CD14-positive monocyte (primary cell): ENCODE measurements around the gene CUX1. TPM values are rescaled to one million over a fixed set of nuclear protein-coding genes. Genes with fewer than 3 reads are reported as not detected.

ENCODE experiments used
- DNase-seq, 3 donors: peaks; one replicate each; pipeline ENCODE4 v3.0.0-alpha.2; 2011 to 2022
- H2AFZ ChIP-seq: 2 replicates; pipeline ENCODE4 v1.6.0; 2012; ENCODE audit warnings: mild to moderate bottlenecking, low read depth, low read length, inconsistent platforms; ENCODE audit not compliant: insufficient read depth, poor library complexity, severe bottlenecking
- H3K27ac ChIP-seq, 2 donors: 1 replicate in 1 of 2; 2 replicates in 1 of 2; pipeline ENCODE4 v1.5.1; 2012 to 2013; ENCODE audit warnings: low read length in 2 of 2, control low read depth in 1 of 2, inconsistent platforms in 1 of 2, low read depth in 1 of 2, mild to moderate bottlenecking in 1 of 2
- H3K27me3 ChIP-seq, 2 donors: one replicate each; pipeline versions ENCODE4 v1.6.0 to v1.6.1; 2011 to 2013; ENCODE audit warnings: low read length in 2 of 2; ENCODE audit not compliant: control insufficient read depth in 2 of 2, insufficient read depth in 2 of 2
- H3K36me3 ChIP-seq, 2 donors: replicated peaks in 1 of 2; 1 replicate in 1 of 2; 2 replicates in 1 of 2; pipeline versions ENCODE4 v1.5.1 to v1.6.1; 2012 to 2013; ENCODE audit warnings: low read length in 2 of 2, control low read depth in 1 of 2, inconsistent platforms in 1 of 2, mild to moderate bottlenecking in 1 of 2; ENCODE audit not compliant: insufficient read depth in 2 of 2, control insufficient read depth in 1 of 2
- H3K4me1 ChIP-seq, 2 donors: 1 replicate in 1 of 2; 2 replicates in 1 of 2; pipeline versions ENCODE4 v1.5.1 to v1.6.1; 2012 to 2013; ENCODE audit warnings: low read length in 2 of 2, control low read depth in 1 of 2, inconsistent platforms in 1 of 2, mild to moderate bottlenecking in 1 of 2, moderate library complexity in 1 of 2; ENCODE audit not compliant: insufficient read depth in 2 of 2, control insufficient read depth in 1 of 2
- H3K4me2 ChIP-seq: replicated peaks from 2 replicates; pipeline ENCODE3; 2012; ENCODE audit warnings: low read length, moderate library complexity, mild to moderate bottlenecking; ENCODE audit not compliant: poor library complexity, severe bottlenecking; ENCODE audit errors: extremely low read depth
- H3K4me3 ChIP-seq, 3 experiments: fragments of 200-600 bp in 1 of 3; sonication (generic) in 1 of 3; replicated peaks in 1 of 3; 1 replicate in 2 of 3; 2 replicates in 1 of 3; pipeline ENCODE4 v1.5.1; 2011 to 2013; ENCODE audit warnings: low read length in 3 of 3, mild to moderate bottlenecking in 3 of 3, control low read depth in 2 of 3, low read depth in 2 of 3, inconsistent platforms in 1 of 3, moderate library complexity in 1 of 3
- H3K79me2 ChIP-seq: 2 replicates; pipeline ENCODE4 v1.6.0; 2012; ENCODE audit warnings: mild to moderate bottlenecking, control low read depth, inconsistent platforms, low read length, moderate library complexity; ENCODE audit not compliant: insufficient read depth
- H3K9ac ChIP-seq: 2 replicates; pipeline ENCODE4 v1.6.0; 2017; ENCODE audit warnings: low read length, mild to moderate bottlenecking; ENCODE audit not compliant: insufficient read depth, poor library complexity, severe bottlenecking
- H3K9me3 ChIP-seq, 2 donors: replicated peaks in 1 of 2; 1 replicate in 1 of 2; 2 replicates in 1 of 2; pipeline versions ENCODE4 v1.5.1 to v1.6.1; 2012 to 2013; ENCODE audit warnings: low read length in 2 of 2, control low read depth in 1 of 2; ENCODE audit not compliant: control insufficient read depth in 1 of 2, insufficient read depth in 1 of 2
- H4K20me1 ChIP-seq: 2 replicates; pipeline ENCODE4 v1.6.0; 2012; ENCODE audit warnings: mild to moderate bottlenecking, low read length, control low read depth, moderate library complexity; ENCODE audit not compliant: insufficient read depth
- H3K27ac Mint-ChIP-seq, 7 donors: one replicate each; pipeline ENCODE4 v1.8.0; 2020; ENCODE audit warnings: mild to moderate bottlenecking in 7 of 7, mixed read lengths in 7 of 7, moderate library complexity in 6 of 7, inconsistent platforms in 2 of 7
- H3K27me3 Mint-ChIP-seq, 3 donors: one replicate each; pipeline ENCODE4 v1.8.0; 2021 to 2022; ENCODE audit warnings: low read depth in 3 of 3, mild to moderate bottlenecking in 3 of 3, mixed read lengths in 3 of 3, moderate library complexity in 3 of 3, inconsistent platforms in 1 of 3
- H3K36me3 Mint-ChIP-seq, 2 donors: one replicate each; pipeline ENCODE4 v1.8.0; 2020; ENCODE audit warnings: mixed read lengths in 2 of 2, inconsistent platforms in 1 of 2, mild to moderate bottlenecking in 1 of 2
- H3K4me1 Mint-ChIP-seq: one replicate; pipeline ENCODE4 v1.8.0; 2020; ENCODE audit warnings: mild to moderate bottlenecking, mixed read lengths
- H3K4me3 Mint-ChIP-seq, 2 donors: one replicate each; pipeline ENCODE4 v1.8.0; 2020; ENCODE audit warnings: mild to moderate bottlenecking in 2 of 2, mixed read lengths in 2 of 2, moderate library complexity in 1 of 2
- H3K9me3 Mint-ChIP-seq, 7 donors: one replicate each; pipeline ENCODE4 v1.8.0; 2020 to 2022; ENCODE audit warnings: mixed read lengths in 7 of 7, mild to moderate bottlenecking in 6 of 7, moderate library complexity in 6 of 7, inconsistent platforms in 2 of 7
- WGBS: methylation state at CpG from one replicate; pipeline ENCODE4 v1.1.5; 2013; ENCODE audit warnings: missing lambda C conversion rate; ENCODE audit not compliant: insufficient coverage; 5-methylcytosine and 5-hydroxymethylcytosine counted together
- intact Hi-C, 2 donors: fragments of 100-400 bp; cut with micrococcal nuclease; formaldehyde crosslinking; loops; one replicate each; pipeline versions ENCODE4 v1.15.0 to v1.15.1; 2023
- polyA plus RNA-seq, 3 donors: library from polyadenylated mRNA; depleted of rRNA in 1 of 3; unstranded in 2 of 3; stranded (reverse) in 1 of 3; fragments of 300-500 nt in 2 of 3; fragments of >200 nt in 1 of 3; fragmentation: Illumina TruSeq in 2 of 3; gene quantifications; 1 replicate in 2 of 3; 2 replicates in 1 of 3; pipeline ENCODE4 v1.2.3, GENCODE V29; 2012 to 2021
- TF ChIP-seq, protein P1 (sequence below): fragments of 200-600 bp; IDR thresholded peaks from one replicate; pipeline ENCODE4 v1.8.0; 2022; ENCODE audit warnings: antibody characterized with exemption, mild to moderate bottlenecking

CUX1 gene
- polyA plus RNA-seq, 3 donors = 17.6 to 38.0 (median 28.0) TPM

DNA sequence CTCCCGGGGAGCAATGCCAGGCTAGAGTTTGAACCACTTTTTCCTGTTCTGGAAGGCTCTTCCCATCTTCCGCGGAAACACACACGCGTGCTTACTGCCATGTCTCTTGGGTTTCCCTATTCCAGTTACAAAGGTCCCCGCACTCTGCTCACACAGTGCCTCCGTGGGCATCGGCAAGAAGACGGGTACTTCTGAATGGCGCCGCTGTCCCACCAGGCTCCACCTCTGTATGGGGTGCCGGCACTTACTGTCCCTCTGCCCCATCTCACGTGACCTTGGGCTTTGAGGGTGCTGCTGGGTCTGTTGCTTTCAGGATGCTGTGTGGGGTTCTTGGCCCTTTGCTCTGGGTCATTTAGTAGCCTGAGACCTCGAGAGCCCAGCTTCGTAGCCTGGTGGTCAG lies 298.5 kb downstream of the CUX1 start:
- H3K27me3 ChIP-seq = no peaks in the 10 kb centered on the region
- peaks cover 0 to 2% (median 0%) of the 10 kb centered on the region in 3 donors for H3K27me3 Mint-ChIP-seq
- peaks cover 4% of the 10 kb centered on the region in 2 donors for H3K4me1 ChIP-seq
- H3K4me3 ChIP-seq = no peak overlapping the region
- H3K36me3 ChIP-seq = peaks cover 71 to 92% of the 10 kb centered on the region in 2 donors
- TF ChIP-seq, protein P1, sequence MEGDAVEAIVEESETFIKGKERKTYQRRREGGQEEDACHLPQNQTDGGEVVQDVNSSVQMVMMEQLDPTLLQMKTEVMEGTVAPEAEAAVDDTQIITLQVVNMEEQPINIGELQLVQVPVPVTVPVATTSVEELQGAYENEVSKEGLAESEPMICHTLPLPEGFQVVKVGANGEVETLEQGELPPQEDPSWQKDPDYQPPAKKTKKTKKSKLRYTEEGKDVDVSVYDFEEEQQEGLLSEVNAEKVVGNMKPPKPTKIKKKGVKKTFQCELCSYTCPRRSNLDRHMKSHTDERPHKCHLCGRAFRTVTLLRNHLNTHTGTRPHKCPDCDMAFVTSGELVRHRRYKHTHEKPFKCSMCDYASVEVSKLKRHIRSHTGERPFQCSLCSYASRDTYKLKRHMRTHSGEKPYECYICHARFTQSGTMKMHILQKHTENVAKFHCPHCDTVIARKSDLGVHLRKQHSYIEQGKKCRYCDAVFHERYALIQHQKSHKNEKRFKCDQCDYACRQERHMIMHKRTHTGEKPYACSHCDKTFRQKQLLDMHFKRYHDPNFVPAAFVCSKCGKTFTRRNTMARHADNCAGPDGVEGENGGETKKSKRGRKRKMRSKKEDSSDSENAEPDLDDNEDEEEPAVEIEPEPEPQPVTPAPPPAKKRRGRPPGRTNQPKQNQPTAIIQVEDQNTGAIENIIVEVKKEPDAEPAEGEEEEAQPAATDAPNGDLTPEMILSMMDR = no peak
- no peak overlapping the region for H3K9ac ChIP-seq
- no peak overlapping the region for H2AFZ ChIP-seq
- peaks cover 71 to 87% of the 10 kb centered on the region in 2 donors for H3K36me3 Mint-ChIP-seq
- intact Hi-C loops = no loop called here
- H4K20me1 ChIP-seq = no peaks in the 10 kb centered on the region
- H3K27ac ChIP-seq = no peak overlapping the region
- H3K4me3 Mint-ChIP-seq = no peak overlapping the region
- peaks cover 4% of the 10 kb centered on the region for H3K4me1 Mint-ChIP-seq
- peaks cover 0 to 2% (median 0%) of the 10 kb centered on the region in 7 donors for H3K9me3 Mint-ChIP-seq
- peak overlapping the region in 3 of 7 donors; percentile 40 to 63 (median 45) for H3K27ac Mint-ChIP-seq
- H3K4me2 ChIP-seq = no peak overlapping the region
- no peak for DNase-seq
- WGBS = 100% methylated on average over 12 of the region's 15 CpGs
- no peaks in the 10 kb centered on the region for H3K9me3 ChIP-seq
- no peaks in the 10 kb centered on the region for H3K79me2 ChIP-seq

- peaks cover 57 to 71% of the 10 kb centered on the region in 2 donors for H3K36me3 Mint-ChIP-seq
Measured at GRCh38 chr7:102117743-102118142, 300.3 kb downstream of the CUX1 start.

More at GRCh38 chr7:102117743-102118142, 300.3 kb downstream of the CUX1 start:
- no peak overlapping the region for H3K4me3 Mint-ChIP-seq
- peaks cover 22% of the 10 kb centered on the region in 2 donors for H3K4me1 ChIP-seq
- TF ChIP-seq, protein P1 = no peak
- peaks cover 21% of the 10 kb centered on the region for H3K4me1 Mint-ChIP-seq
- peaks cover 0 to 2% (median 0%) of the 10 kb centered on the region in 7 donors for H3K9me3 Mint-ChIP-seq
- no peaks in the 10 kb centered on the region for H3K27me3 Mint-ChIP-seq
- H3K9ac ChIP-seq = no peak overlapping the region
- H3K4me3 ChIP-seq = no peak overlapping the region
- H3K4me2 ChIP-seq = no peak overlapping the region
- DNase-seq = no peak
- WGBS = 100% methylated on average over 2 of the region's 6 CpGs
- H3K79me2 ChIP-seq = peaks cover 5% of the 10 kb centered on the region
- H4K20me1 ChIP-seq = peaks cover 9% of the 10 kb centered on the region
- intact Hi-C loops = no loop called here
- peaks cover 57 to 75% of the 10 kb centered on the region in 2 donors for H3K36me3 ChIP-seq
- no peaks in the 10 kb centered on the region for H3K9me3 ChIP-seq
- H3K27ac Mint-ChIP-seq = peak overlapping the region in 2 of 7 donors; percentile 7 to 35
- no peaks in the 10 kb centered on the region for H3K27me3 ChIP-seq
- H2AFZ ChIP-seq = no peak overlapping the region
- H3K27ac ChIP-seq = no peak overlapping the region
